Activated T-cell treated with anti-CD3 and anti-CD28 coated beads, Interleukin-2, amount 50 U/mL, for 24 hours (primary cell): ENCODE data around the gene PAWR.
"Not testable (repeated sequence)": the region's sequence is repeated elsewhere in the genome, so short reads cannot be mapped to it uniquely, and the experiment has no call there.

Experiments used
- DNase-seq: peaks from one replicate; pipeline ENCODE4 v3.0.0-alpha.2; 2020
- H3K27ac Mint-ChIP-seq: 2 replicates; pipeline ENCODE4 v1.8.0; 2020; ENCODE audit warnings: mild to moderate bottlenecking, mixed read lengths
- H3K27me3 Mint-ChIP-seq: 2 replicates; pipeline ENCODE4 v1.8.0; 2020; ENCODE audit warnings: mixed read lengths
- H3K36me3 Mint-ChIP-seq: 2 replicates; pipeline ENCODE4 v1.8.0; 2020; ENCODE audit warnings: low read depth, mixed read lengths
- H3K4me1 Mint-ChIP-seq: 2 replicates; pipeline ENCODE4 v1.8.0; 2020; ENCODE audit warnings: low read depth, mixed read lengths
- H3K4me3 Mint-ChIP-seq: 2 replicates; pipeline ENCODE4 v1.8.0; 2020; ENCODE audit warnings: mild to moderate bottlenecking, moderate library complexity, mixed read lengths
- H3K9me3 Mint-ChIP-seq: 2 replicates; pipeline ENCODE4 v1.8.0; 2020; ENCODE audit warnings: mixed read lengths

PAWR gene

DNA sequence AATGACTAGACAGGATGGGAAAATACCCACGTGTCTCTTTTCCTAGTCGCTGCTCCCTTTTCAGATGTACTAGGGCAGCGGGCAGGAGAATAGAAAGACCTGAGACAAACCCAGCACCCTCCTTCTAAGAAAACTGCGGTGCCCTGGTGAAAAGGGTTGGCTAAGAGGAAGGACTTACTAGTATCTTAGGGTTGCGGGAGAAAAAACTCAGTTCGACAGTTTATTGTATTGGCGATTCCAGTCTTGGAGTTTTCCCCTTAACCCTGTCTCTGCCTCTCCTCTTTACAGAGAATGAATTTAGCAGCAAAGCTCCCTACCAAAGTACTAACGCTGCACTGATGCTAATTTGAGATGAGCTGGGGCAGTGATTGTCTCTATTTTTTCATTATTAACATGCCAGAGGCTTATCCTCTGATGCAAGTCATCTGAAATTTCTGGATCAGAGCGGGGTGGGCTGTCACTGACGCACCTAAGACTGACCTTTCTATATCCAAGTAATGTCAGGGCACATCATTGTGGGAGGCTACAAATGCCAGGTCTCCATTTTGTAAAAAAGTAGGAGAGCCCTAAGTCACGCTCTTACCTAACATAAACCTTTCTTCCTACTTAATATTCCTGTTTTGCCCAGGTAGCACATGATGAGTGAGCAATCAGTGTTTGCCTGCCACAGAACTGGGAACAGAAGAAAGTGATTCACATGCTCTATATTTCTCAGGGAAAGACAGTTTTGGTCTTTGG, 916 bp upstream of the PAWR start:
- Mint-ChIP-seq H3K4me3 (peak overlapping the region; percentile 72), H3K27me3 (peaks cover 79% of the 10 kb centered on the region), H3K9me3 (no peaks in the 10 kb centered on the region), H3K36me3 (no peaks in the 10 kb centered on the region), H3K27ac (peak overlapping the region; percentile 33), H3K4me1 (peaks cover 15% of the 10 kb centered on the region)
- no peak for DNase-seq

- peak; percentile 57 for DNase-seq
- H3K4me1 Mint-ChIP-seq, result peaks cover 15% of the 10 kb centered on the region
- no peak overlapping the region for H3K27ac Mint-ChIP-seq
- H3K36me3 Mint-ChIP-seq, result no peaks in the 10 kb centered on the region
- peaks cover 79% of the 10 kb centered on the region for H3K27me3 Mint-ChIP-seq
- no peaks in the 10 kb centered on the region for H3K9me3 Mint-ChIP-seq
- peak overlapping the region; percentile 76 for H3K4me3 Mint-ChIP-seq
Observed at GRCh38 chr12:79690142-79690637, 574 bp downstream of the PAWR start.

- Mint-ChIP-seq H3K36me3 (no peaks in the 10 kb centered on the region), H3K27me3 (peaks cover 77% of the 10 kb centered on the region), H3K4me1 (peaks cover 15% of the 10 kb centered on the region), H3K9me3 (no peaks in the 10 kb centered on the region), H3K27ac (no peak overlapping the region), H3K4me3 (peak overlapping the region; percentile 76)
- DNase-seq, result peak; percentile 46
Observed at GRCh38 chr12:79689477-79690141, 1.2 kb downstream of the PAWR start.

GRCh38 chr12:79689061-79689476, 1.7 kb downstream of the PAWR start:
- Mint-ChIP-seq H3K4me3 (peak overlapping the region; percentile 72), H3K9me3 (no peaks in the 10 kb centered on the region), H3K27ac (no peak overlapping the region), H3K4me1 (peaks cover 15% of the 10 kb centered on the region), H3K27me3 (peaks cover 72% of the 10 kb centered on the region), H3K36me3 (no peaks in the 10 kb centered on the region)
- no peak for DNase-seq

GRCh38 chr12:79688376-79689060, 2.2 kb downstream of the PAWR start:
- H3K4me3 Mint-ChIP-seq, result peak overlapping the region; percentile 72
- H3K4me1 Mint-ChIP-seq, result peaks cover 15% of the 10 kb centered on the region
- H3K27me3 Mint-ChIP-seq, result peaks cover 72% of the 10 kb centered on the region
- H3K27ac Mint-ChIP-seq, result no peak overlapping the region
- H3K36me3 Mint-ChIP-seq, result no peaks in the 10 kb centered on the region
- H3K9me3 Mint-ChIP-seq, result no peaks in the 10 kb centered on the region
- no peak for DNase-seq

DNA sequence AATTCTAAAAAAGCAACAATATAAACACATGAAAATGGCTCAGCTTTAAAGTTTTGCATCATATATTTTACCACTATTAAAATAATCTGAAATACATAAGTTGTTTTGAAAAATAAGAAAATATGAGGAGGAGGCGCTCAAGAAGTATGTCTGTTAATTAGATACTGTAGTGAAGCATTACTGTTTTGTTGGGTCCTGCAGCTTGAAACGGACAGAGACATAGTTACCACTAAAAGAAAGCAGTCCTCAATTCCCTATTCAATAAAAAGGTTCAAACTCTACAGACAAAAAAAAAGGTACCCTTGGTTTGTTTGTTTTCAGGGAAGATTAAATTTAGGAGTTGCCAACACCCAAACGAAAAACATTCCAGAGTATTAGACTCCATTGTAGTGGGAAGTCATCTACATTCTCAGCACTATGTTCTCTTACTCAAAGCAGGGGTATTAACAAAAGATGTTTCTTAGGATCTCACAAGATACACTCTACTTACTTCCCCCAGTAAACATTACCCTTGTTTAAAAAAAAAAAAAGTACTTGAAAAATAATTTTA, 3.0 kb downstream of the PAWR start:
- H3K9me3 Mint-ChIP-seq, result no peaks in the 10 kb centered on the region

GRCh38 chr12:79686171-79686570, 4.6 kb downstream of the PAWR start:
- H3K36me3 Mint-ChIP-seq, result no peaks in the 10 kb centered on the region
- DNase-seq, result no peak
- H3K27ac Mint-ChIP-seq, result no peak overlapping the region
- H3K4me1 Mint-ChIP-seq, result peaks cover 12% of the 10 kb centered on the region
- H3K4me3 Mint-ChIP-seq, result no peak overlapping the region
- H3K9me3 Mint-ChIP-seq, result no peaks in the 10 kb centered on the region
- peaks cover 58% of the 10 kb centered on the region for H3K27me3 Mint-ChIP-seq

More for the DNA sequence above, 3.0 kb downstream of the PAWR start:
- peaks cover 66% of the 10 kb centered on the region for H3K27me3 Mint-ChIP-seq
- H3K27ac Mint-ChIP-seq, result no peak overlapping the region
- DNase-seq, result no peak
- no peaks in the 10 kb centered on the region for H3K36me3 Mint-ChIP-seq
- H3K4me1 Mint-ChIP-seq, result peaks cover 15% of the 10 kb centered on the region
- peak overlapping the region; percentile 45 for H3K4me3 Mint-ChIP-seq

DNA sequence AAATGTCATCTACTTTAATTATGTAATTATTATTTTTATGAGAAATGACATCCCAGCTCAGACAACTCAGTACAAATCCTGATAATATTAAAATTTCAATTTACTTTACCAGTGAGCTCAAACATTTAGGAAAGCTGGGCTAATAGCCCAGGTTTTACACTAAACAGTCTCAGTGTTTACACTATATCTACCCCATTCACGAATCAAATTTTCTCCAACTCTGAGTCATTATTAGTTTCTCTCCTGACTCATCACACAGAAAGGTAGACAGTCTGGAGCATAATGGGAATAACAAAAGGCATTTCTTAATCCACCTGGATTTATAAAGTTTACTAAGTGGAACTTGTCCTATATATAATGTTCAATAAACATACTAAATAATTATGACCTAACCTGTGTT, 5.7 kb downstream of the PAWR start:
- Mint-ChIP-seq H3K4me3 (no peak overlapping the region), H3K27ac (no peak overlapping the region), H3K36me3 (no peaks in the 10 kb centered on the region), H3K4me1 (peaks cover 11% of the 10 kb centered on the region), H3K9me3 (no peaks in the 10 kb centered on the region), H3K27me3 (peaks cover 58% of the 10 kb centered on the region)
- DNase-seq, result no peak

DNA sequence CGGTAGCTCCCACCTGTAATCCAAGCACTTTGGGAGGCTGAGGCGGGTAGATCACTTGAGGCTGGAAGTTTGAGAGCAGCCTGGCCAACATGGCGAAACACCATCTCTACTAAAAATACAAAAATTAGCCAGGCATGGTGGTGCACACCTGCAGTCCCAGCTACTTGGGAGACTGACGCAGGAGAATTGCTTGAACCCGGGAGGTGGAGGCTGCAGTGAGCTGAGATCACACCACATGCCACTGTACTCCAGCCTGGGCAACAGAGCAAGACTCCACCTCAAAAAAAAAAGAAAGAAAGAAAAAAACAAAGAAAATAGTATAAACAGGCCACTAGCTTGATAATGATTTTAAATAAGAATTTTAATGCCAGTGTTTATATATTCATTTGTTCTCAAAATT, 6.4 kb downstream of the PAWR start:
- DNase-seq, H3K4me3 Mint-ChIP-seq, H3K9me3 Mint-ChIP-seq, H3K27ac Mint-ChIP-seq, H3K4me1 Mint-ChIP-seq, H3K36me3 Mint-ChIP-seq: not testable (repeated sequence)
- H3K27me3 Mint-ChIP-seq, result peaks cover 62% of the 10 kb centered on the region

- Mint-ChIP-seq H3K4me3 (no peak overlapping the region), H3K4me1 (no peaks in the 10 kb centered on the region), H3K36me3 (no peaks in the 10 kb centered on the region), H3K27ac (no peak overlapping the region), H3K27me3 (peaks cover 47% of the 10 kb centered on the region), H3K9me3 (no peaks in the 10 kb centered on the region)
- DNase-seq, result no peak
Observed at GRCh38 chr12:79682593-79682992, 8.2 kb downstream of the PAWR start.

GRCh38 chr12:79681008-79681590, 9.7 kb downstream of the PAWR start:
- DNase-seq, result no peak

GRCh38 chr12:79680051-79680450, 10.7 kb downstream of the PAWR start:
- DNase-seq, result no peak
- no peaks in the 10 kb centered on the region for H3K9me3 Mint-ChIP-seq
- H3K4me1 Mint-ChIP-seq, result no peaks in the 10 kb centered on the region
- H3K27me3 Mint-ChIP-seq, result peaks cover 28% of the 10 kb centered on the region
- H3K27ac Mint-ChIP-seq, result no peak overlapping the region
- no peak overlapping the region for H3K4me3 Mint-ChIP-seq
- no peaks in the 10 kb centered on the region for H3K36me3 Mint-ChIP-seq

More at GRCh38 chr12:79681008-79681590, 9.7 kb downstream of the PAWR start:
- Mint-ChIP-seq H3K4me1 (no peaks in the 10 kb centered on the region), H3K4me3 (no peak overlapping the region), H3K36me3 (no peaks in the 10 kb centered on the region), H3K27me3 (peaks cover 35% of the 10 kb centered on the region), H3K27ac (no peak overlapping the region), H3K9me3 (no peaks in the 10 kb centered on the region)

- no peak for DNase-seq
- peaks cover 28% of the 10 kb centered on the region for H3K27me3 Mint-ChIP-seq
- H3K4me1 Mint-ChIP-seq, result peaks cover 3% of the 10 kb centered on the region
- no peak overlapping the region for H3K27ac Mint-ChIP-seq
- peaks cover 1% of the 10 kb centered on the region for H3K9me3 Mint-ChIP-seq
- H3K36me3 Mint-ChIP-seq, result no peaks in the 10 kb centered on the region
- no peak overlapping the region for H3K4me3 Mint-ChIP-seq
Observed at GRCh38 chr12:79678306-79678705, 12.5 kb downstream of the PAWR start.

DNA sequence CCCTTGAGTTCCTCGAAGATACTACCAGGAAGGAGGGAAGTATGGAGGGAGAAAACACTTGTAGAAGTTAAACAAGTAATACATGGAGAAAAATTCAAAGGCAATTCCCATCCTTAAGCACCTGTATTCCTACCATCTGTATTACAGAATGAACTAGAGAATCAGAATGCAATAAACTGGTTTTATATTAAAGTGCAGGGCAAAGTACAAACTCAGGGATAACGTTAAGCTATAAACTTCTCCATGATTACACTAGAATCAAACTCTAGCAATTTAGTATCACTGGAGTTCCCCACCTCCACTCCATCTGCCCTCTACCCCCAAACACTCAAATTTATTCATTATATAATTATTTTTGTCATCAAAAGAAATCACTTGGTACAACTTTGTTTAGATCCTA, 13.1 kb downstream of the PAWR start:
- H3K36me3 Mint-ChIP-seq, result no peaks in the 10 kb centered on the region
- DNase-seq, result no peak
- peaks cover 28% of the 10 kb centered on the region for H3K27me3 Mint-ChIP-seq
- H3K9me3 Mint-ChIP-seq, result peaks cover 2% of the 10 kb centered on the region
- no peak overlapping the region for H3K27ac Mint-ChIP-seq
- H3K4me3 Mint-ChIP-seq, result no peak overlapping the region
- H3K4me1 Mint-ChIP-seq, result peaks cover 3% of the 10 kb centered on the region
